ENCODE measurements around the gene ISG20.
"Not testable (repeated sequence)": the region's sequence is repeated elsewhere in the genome, so short reads cannot be mapped to it uniquely, and the experiment has no call there.

The ISG20 gene

GRCh38 chr15:88630141-88630721 is 8.6 kb upstream of the ISG20 start:
- Histone ChIP-seq H3K36me3 (peaks cover 84% of the 10 kb centered on the region), H3K4me1 (no peaks in the 10 kb centered on the region), H3K9me3 (no peaks in the 10 kb centered on the region), H3K4me3 (ENCODE audit: low read depth, low read length) (no peak overlapping the region), H3K27me3 (no peaks in the 10 kb centered on the region)
- TF ChIP-seq CTCF (IDR thresholded peaks at IDR 0.05; ENCODE audit: low read depth, low read length) = no peak
- no peak for DNase-seq

- Histone ChIP-seq H3K4me1 (no peaks in the 10 kb centered on the region), H3K9me3 (no peaks in the 10 kb centered on the region), H3K27me3 (no peaks in the 10 kb centered on the region), H3K4me3 (ENCODE audit: low read depth, low read length) (no peak overlapping the region), H3K36me3 (peaks cover 79% of the 10 kb centered on the region)
- no peak for TF ChIP-seq CTCF (IDR thresholded peaks at IDR 0.05; ENCODE audit: low read depth, low read length)
- DNase-seq = no peak
Observed at GRCh38 chr15:88630798-88631463, 7.9 kb upstream of the ISG20 start.

- Histone ChIP-seq H3K9me3 (no peaks in the 10 kb centered on the region), H3K36me3 (peaks cover 74% of the 10 kb centered on the region), H3K4me1 (no peaks in the 10 kb centered on the region), H3K27me3 (no peaks in the 10 kb centered on the region), H3K4me3 (ENCODE audit: low read depth, low read length) (no peak overlapping the region)
- no peak for DNase-seq
- no peak for TF ChIP-seq CTCF (IDR thresholded peaks at IDR 0.05; ENCODE audit: low read depth, low read length)
Observed at GRCh38 chr15:88631464-88632028, 7.3 kb upstream of the ISG20 start.

GRCh38 chr15:88632797-88633196 is 6.0 kb upstream of the ISG20 start:
- peaks cover 61% of the 10 kb centered on the region for H3K36me3 ChIP-seq
- not testable (repeated sequence) for H3K4me1 ChIP-seq, DNase-seq

GRCh38 chr15:88634449-88634848 is 4.4 kb upstream of the ISG20 start:
- no peaks in the 10 kb centered on the region for H3K9me3 ChIP-seq
- H3K36me3 ChIP-seq = peaks cover 44% of the 10 kb centered on the region

More at GRCh38 chr15:88632797-88633196, 6.0 kb upstream of the ISG20 start:
- not testable (repeated sequence) for H3K4me3 ChIP-seq (ENCODE audit: low read depth, low read length); H3K27me3 ChIP-seq; H3K9me3 ChIP-seq

GRCh38 chr15:88635318-88635717 is 3.5 kb upstream of the ISG20 start:
- no peaks in the 10 kb centered on the region for H3K9me3 ChIP-seq
- TF ChIP-seq CTCF (IDR thresholded peaks at IDR 0.05; ENCODE audit: low read depth, low read length) = no peak

More at GRCh38 chr15:88634449-88634848, 4.4 kb upstream of the ISG20 start:
- TF ChIP-seq CTCF (IDR thresholded peaks at IDR 0.05; ENCODE audit: low read depth, low read length) = no peak
- Histone ChIP-seq H3K4me1 (peaks cover 5% of the 10 kb centered on the region; the same call in 1 of the 2 replicates), H3K27me3 (no peaks in the 10 kb centered on the region), H3K4me3 (ENCODE audit: low read depth, low read length) (no peak overlapping the region)
- no peak for DNase-seq

More at GRCh38 chr15:88635318-88635717, 3.5 kb upstream of the ISG20 start:
- Histone ChIP-seq H3K4me3 (ENCODE audit: low read depth, low read length) (no peak overlapping the region), H3K27me3 (no peaks in the 10 kb centered on the region), H3K36me3 (peaks cover 36% of the 10 kb centered on the region), H3K4me1 (peaks cover 5% of the 10 kb centered on the region; the same call in 1 of the 2 replicates)
- no peak for DNase-seq

Data from BE2C (cell line).